ENCODE data around the gene COL4A1.

Gene COL4A1

GRCh38 chr13:110155072-110155471 is 151.9 kb downstream of the COL4A1 start:
- Histone ChIP-seq H3K9ac (ENCODE audit: low read depth, low read length, poor library complexity) (no peak overlapping the region), H3K4ac (ENCODE audit: low read length) (no peak overlapping the region), H2BK5ac (ENCODE audit: low read length) (no peak overlapping the region), H4K91ac (ENCODE audit: low read depth, low read length, poor library complexity) (no peak overlapping the region), H3K79me1 (ENCODE audit: low read depth, low read length) (no peaks in the 10 kb centered on the region), H2BK12ac (ENCODE audit: low read length) (no peak overlapping the region), H4K8ac (ENCODE audit: low read depth, low read length) (no peak overlapping the region), H2AFZ (ENCODE audit: low read length) (no peak overlapping the region), H3K4me3 (ENCODE audit: low read length in 2 of 2) (no peak overlapping the region), H3K4me2 (ENCODE audit: insufficient read depth, low read length, poor library complexity, severe bottlenecking) (no peak overlapping the region), H3K9me3 (replicated peaks in 1 of 2; ENCODE audit: control insufficient read depth in 2 of 2, insufficient read depth in 1 of 2, low read depth in 1 of 2, low read length in 2 of 2) (peaks cover 0 to 2% of the 10 kb centered on the region in 2 donors), H2AK5ac (ENCODE audit: low read depth, low read length) (no peak overlapping the region), H3K27me3 (ENCODE audit: control insufficient read depth in 3 of 3, insufficient read depth in 3 of 3, low read depth in 1 of 3, low read length in 3 of 3) (no peaks in the 10 kb centered on the region), H2BK120ac (ENCODE audit: low read depth, low read length) (no peak overlapping the region), H3K36me3 (replicated peaks in 1 of 2; ENCODE audit: control insufficient read depth in 2 of 2, insufficient read depth in 2 of 2, low read length in 2 of 2) (peaks cover 22 to 92% of the 10 kb centered on the region in 2 donors), H3K14ac (ENCODE audit: low read length) (no peak overlapping the region), H3K4me1 (ENCODE audit: control insufficient read depth in 2 of 2, insufficient read depth in 1 of 2, low read depth in 1 of 2, low read length in 2 of 2) (peaks cover 0 to 3% of the 10 kb centered on the region in 2 donors), H3K18ac (ENCODE audit: low read length) (peak overlapping the region; percentile 21), H2BK15ac (ENCODE audit: low read length) (no peak overlapping the region), H3K27ac (replicated peaks; ENCODE audit: low read length) (no peak overlapping the region), H3K23ac (ENCODE audit: low read depth, low read length, poor library complexity) (peak overlapping the region; percentile 44)
- DNase-seq (ENCODE audit: low spot score): no peak
- no CpG with 5 or more reads among the region's 14 CpGs for WGBS, 2 donors (ENCODE audit: extremely low coverage in 2 of 2, insufficient read length in 2 of 2, insufficient replicate concordance in 1 of 2)

GRCh38 chr13:110154410-110154933 is 152.5 kb downstream of the COL4A1 start:
- no peak overlapping the region for H3K23ac ChIP-seq (ENCODE audit: low read depth, low read length, poor library complexity)
- no peak overlapping the region for H3K9ac ChIP-seq (ENCODE audit: low read depth, low read length, poor library complexity)
- no peak overlapping the region for H2BK120ac ChIP-seq (ENCODE audit: low read depth, low read length)
- no peak overlapping the region for H3K4ac ChIP-seq (ENCODE audit: low read length)
- DNase-seq (ENCODE audit: low spot score): no peak
- H3K4me3 ChIP-seq (ENCODE audit: low read length in 2 of 2): no peak overlapping the region
- no peak overlapping the region for H2BK5ac ChIP-seq (ENCODE audit: low read length)
- H3K9me3 ChIP-seq (replicated peaks in 1 of 2; ENCODE audit: control insufficient read depth in 2 of 2, insufficient read depth in 1 of 2, low read depth in 1 of 2, low read length in 2 of 2): peaks cover 0 to 2% of the 10 kb centered on the region in 2 donors
- H3K18ac ChIP-seq (ENCODE audit: low read length): no peak overlapping the region
- no peak overlapping the region for H2AK5ac ChIP-seq (ENCODE audit: low read depth, low read length)
- H2BK12ac ChIP-seq (ENCODE audit: low read length): no peak overlapping the region
- H3K79me1 ChIP-seq (ENCODE audit: low read depth, low read length): no peaks in the 10 kb centered on the region
- H3K27ac ChIP-seq (replicated peaks; ENCODE audit: low read length): no peak overlapping the region
- H2BK15ac ChIP-seq (ENCODE audit: low read length): no peak overlapping the region
- no peaks in the 10 kb centered on the region for H3K27me3 ChIP-seq (ENCODE audit: control insufficient read depth in 3 of 3, insufficient read depth in 3 of 3, low read depth in 1 of 3, low read length in 3 of 3)
- H3K4me1 ChIP-seq (ENCODE audit: control insufficient read depth in 2 of 2, insufficient read depth in 1 of 2, low read depth in 1 of 2, low read length in 2 of 2): peaks cover 0 to 3% of the 10 kb centered on the region in 2 donors
- H3K14ac ChIP-seq (ENCODE audit: low read length): no peak overlapping the region
- no peak overlapping the region for H4K91ac ChIP-seq (ENCODE audit: low read depth, low read length, poor library complexity)
- no CpG with 5 or more reads among the region's 7 CpGs for WGBS, 2 donors (ENCODE audit: extremely low coverage in 2 of 2, insufficient read length in 2 of 2, insufficient replicate concordance in 1 of 2)
- peaks cover 20 to 92% of the 10 kb centered on the region in 2 donors for H3K36me3 ChIP-seq (replicated peaks in 1 of 2; ENCODE audit: control insufficient read depth in 2 of 2, insufficient read depth in 2 of 2, low read length in 2 of 2)
- no peak overlapping the region for H4K8ac ChIP-seq (ENCODE audit: low read depth, low read length)
- no peak overlapping the region for H2AFZ ChIP-seq (ENCODE audit: low read length)
- H3K4me2 ChIP-seq (ENCODE audit: insufficient read depth, low read length, poor library complexity, severe bottlenecking): no peak overlapping the region

- H3K18ac ChIP-seq (ENCODE audit: low read length): no peak overlapping the region
- H4K8ac ChIP-seq (ENCODE audit: low read depth, low read length): no peak overlapping the region
- H4K91ac ChIP-seq (ENCODE audit: low read depth, low read length, poor library complexity): no peak overlapping the region
- H2BK12ac ChIP-seq (ENCODE audit: low read length): no peak overlapping the region
- H3K9ac ChIP-seq (ENCODE audit: low read depth, low read length, poor library complexity): no peak overlapping the region
- no peak overlapping the region for H2BK5ac ChIP-seq (ENCODE audit: low read length)
- H3K4me2 ChIP-seq (ENCODE audit: insufficient read depth, low read length, poor library complexity, severe bottlenecking): no peak overlapping the region
- no peaks in the 10 kb centered on the region for H3K4me1 ChIP-seq (ENCODE audit: control insufficient read depth in 2 of 2, insufficient read depth in 1 of 2, low read depth in 1 of 2, low read length in 2 of 2)
- H2AFZ ChIP-seq (ENCODE audit: low read length): no peak overlapping the region
- no peaks in the 10 kb centered on the region for H3K27me3 ChIP-seq (ENCODE audit: control insufficient read depth in 3 of 3, insufficient read depth in 3 of 3, low read depth in 1 of 3, low read length in 3 of 3)
- no peak overlapping the region for H3K27ac ChIP-seq (replicated peaks; ENCODE audit: low read length)
- no peak overlapping the region for H3K4ac ChIP-seq (ENCODE audit: low read length)
- H3K4me3 ChIP-seq (ENCODE audit: low read length in 2 of 2): no peak overlapping the region
- no peak overlapping the region for H3K23ac ChIP-seq (ENCODE audit: low read depth, low read length, poor library complexity)
- no peak overlapping the region for H2BK15ac ChIP-seq (ENCODE audit: low read length)
- no peak for DNase-seq (ENCODE audit: low spot score)
- peaks cover 16 to 96% of the 10 kb centered on the region in 2 donors for H3K36me3 ChIP-seq (replicated peaks in 1 of 2; ENCODE audit: control insufficient read depth in 2 of 2, insufficient read depth in 2 of 2, low read length in 2 of 2)
- H2AK5ac ChIP-seq (ENCODE audit: low read depth, low read length): no peak overlapping the region
- H2BK120ac ChIP-seq (ENCODE audit: low read depth, low read length): no peak overlapping the region
- H3K14ac ChIP-seq (ENCODE audit: low read length): no peak overlapping the region
- H3K79me1 ChIP-seq (ENCODE audit: low read depth, low read length): no peaks in the 10 kb centered on the region
- WGBS, 2 donors (ENCODE audit: extremely low coverage in 2 of 2, insufficient read length in 2 of 2, insufficient replicate concordance in 1 of 2): no CpG with 5 or more reads among the region's 17 CpGs
- peaks cover 0 to 2% of the 10 kb centered on the region in 2 donors for H3K9me3 ChIP-seq (replicated peaks in 1 of 2; ENCODE audit: control insufficient read depth in 2 of 2, insufficient read depth in 1 of 2, low read depth in 1 of 2, low read length in 2 of 2)
These were observed 154.6 kb downstream of the COL4A1 start for GRCh38 chr13:110152351-110152750.

- H4K91ac ChIP-seq (ENCODE audit: low read depth, low read length, poor library complexity): no peak overlapping the region
- no peak overlapping the region for H3K14ac ChIP-seq (ENCODE audit: low read length)
- H3K4me2 ChIP-seq (ENCODE audit: insufficient read depth, low read length, poor library complexity, severe bottlenecking): no peak overlapping the region
- H2BK15ac ChIP-seq (ENCODE audit: low read length): no peak overlapping the region
- no peak overlapping the region for H2BK12ac ChIP-seq (ENCODE audit: low read length)
- H3K9me3 ChIP-seq (replicated peaks in 1 of 2; ENCODE audit: control insufficient read depth in 2 of 2, insufficient read depth in 1 of 2, low read depth in 1 of 2, low read length in 2 of 2): peaks cover 0 to 2% of the 10 kb centered on the region in 2 donors
- H3K9ac ChIP-seq (ENCODE audit: low read depth, low read length, poor library complexity): no peak overlapping the region
- no peaks in the 10 kb centered on the region for H3K4me1 ChIP-seq (ENCODE audit: control insufficient read depth in 2 of 2, insufficient read depth in 1 of 2, low read depth in 1 of 2, low read length in 2 of 2)
- H2AFZ ChIP-seq (ENCODE audit: low read length): no peak overlapping the region
- H3K27me3 ChIP-seq (ENCODE audit: control insufficient read depth in 3 of 3, insufficient read depth in 3 of 3, low read depth in 1 of 3, low read length in 3 of 3): no peaks in the 10 kb centered on the region
- H4K8ac ChIP-seq (ENCODE audit: low read depth, low read length): no peak overlapping the region
- no peak for DNase-seq (ENCODE audit: low spot score)
- no peak overlapping the region for H3K4ac ChIP-seq (ENCODE audit: low read length)
- no peaks in the 10 kb centered on the region for H3K79me1 ChIP-seq (ENCODE audit: low read depth, low read length)
- no peak overlapping the region for H2BK120ac ChIP-seq (ENCODE audit: low read depth, low read length)
- H2AK5ac ChIP-seq (ENCODE audit: low read depth, low read length): no peak overlapping the region
- no peak overlapping the region for H3K18ac ChIP-seq (ENCODE audit: low read length)
- H3K36me3 ChIP-seq (replicated peaks in 1 of 2; ENCODE audit: control insufficient read depth in 2 of 2, insufficient read depth in 2 of 2, low read length in 2 of 2): peaks cover 16 to 95% of the 10 kb centered on the region in 2 donors
- no peak overlapping the region for H3K23ac ChIP-seq (ENCODE audit: low read depth, low read length, poor library complexity)
- no peak overlapping the region for H3K4me3 ChIP-seq (ENCODE audit: low read length in 2 of 2)
- whole genome bisulfite sequencing, 2 donors (ENCODE audit: extremely low coverage in 2 of 2, insufficient read length in 2 of 2, insufficient replicate concordance in 1 of 2): no CpG with 5 or more reads among the region's 12 CpGs
- no peak overlapping the region for H2BK5ac ChIP-seq (ENCODE audit: low read length)
- H3K27ac ChIP-seq (replicated peaks; ENCODE audit: low read length): no peak overlapping the region
These were observed 155.5 kb downstream of the COL4A1 start for GRCh38 chr13:110151462-110151861.

Data from neuronal stem cell (in vitro differentiated cells).